Kidney tubule cell (primary cell): ENCODE results near the gene EXOSC5.
"Not testable (repeated sequence)": the region's sequence is repeated elsewhere in the genome, so short reads cannot be mapped to it uniquely, and the experiment has no call there.

Source experiments
- DNase-seq: peaks from one replicate; pipeline ENCODE4 v3.0.0-alpha.2; 2018; ENCODE audit warnings: low spot score

EXOSC5 gene

GRCh38 chr19:41426116-41426841 is 29.1 kb upstream of the EXOSC5 start:
- DNase-seq: no peak

GRCh38 chr19:41425174-41426115 is 28.3 kb upstream of the EXOSC5 start:
- no peak for DNase-seq

GRCh38 chr19:41424335-41425173 is 27.4 kb upstream of the EXOSC5 start:
- no peak for DNase-seq

- no peak for DNase-seq
These were observed 25.8 kb upstream of the EXOSC5 start for GRCh38 chr19:41422955-41423354.

GRCh38 chr19:41422456-41422855 is 25.3 kb upstream of the EXOSC5 start:
- DNase-seq: no peak

- DNase-seq: no peak
These were observed 24.8 kb upstream of the EXOSC5 start for GRCh38 chr19:41421973-41422372.

- DNase-seq: no peak
These were observed 24.2 kb upstream of the EXOSC5 start for GRCh38 chr19:41421314-41421713.

- DNase-seq: no peak
These were observed 23.1 kb upstream of the EXOSC5 start for GRCh38 chr19:41420101-41420880.

GRCh38 chr19:41416194-41416674 is 19.1 kb upstream of the EXOSC5 start:
- no peak for DNase-seq

GRCh38 chr19:41415154-41415571 is 18.0 kb upstream of the EXOSC5 start:
- no peak for DNase-seq

GRCh38 chr19:41414461-41414860 is 17.3 kb upstream of the EXOSC5 start:
- no peak for DNase-seq

- DNase-seq: no peak
These were observed 16.8 kb upstream of the EXOSC5 start for GRCh38 chr19:41413947-41414346.

- DNase-seq: no peak
These were observed 15.8 kb upstream of the EXOSC5 start for GRCh38 chr19:41412953-41413352.

- no peak for DNase-seq
These were observed 14.8 kb upstream of the EXOSC5 start for GRCh38 chr19:41411968-41412265.

- no peak for DNase-seq
These were observed 14.2 kb upstream of the EXOSC5 start for GRCh38 chr19:41411100-41411967.

- DNase-seq: no peak
These were observed 13.3 kb upstream of the EXOSC5 start for GRCh38 chr19:41410336-41411054.

- peak; percentile 82 for DNase-seq
These were observed 12.1 kb upstream of the EXOSC5 start for GRCh38 chr19:41409288-41409687.

- DNase-seq: not testable (repeated sequence)
These were observed 11.7 kb upstream of the EXOSC5 start for GRCh38 chr19:41408846-41409245.

- DNase-seq: no peak
These were observed 11.1 kb upstream of the EXOSC5 start for GRCh38 chr19:41408256-41408655.

GRCh38 chr19:41407271-41407670 is 10.1 kb upstream of the EXOSC5 start:
- peak; percentile 17 for DNase-seq
